GM21447 (cell line): ENCODE results near the gene NDUFAF8.

Experiments
- ATAC-seq: cut with Tn5 transposase; IDR thresholded peaks from one replicate; pipeline ENCODE4 v1.9.1; 2021; ENCODE audit not compliant: unreplicated experiment

The NDUFAF8 gene

DNA sequence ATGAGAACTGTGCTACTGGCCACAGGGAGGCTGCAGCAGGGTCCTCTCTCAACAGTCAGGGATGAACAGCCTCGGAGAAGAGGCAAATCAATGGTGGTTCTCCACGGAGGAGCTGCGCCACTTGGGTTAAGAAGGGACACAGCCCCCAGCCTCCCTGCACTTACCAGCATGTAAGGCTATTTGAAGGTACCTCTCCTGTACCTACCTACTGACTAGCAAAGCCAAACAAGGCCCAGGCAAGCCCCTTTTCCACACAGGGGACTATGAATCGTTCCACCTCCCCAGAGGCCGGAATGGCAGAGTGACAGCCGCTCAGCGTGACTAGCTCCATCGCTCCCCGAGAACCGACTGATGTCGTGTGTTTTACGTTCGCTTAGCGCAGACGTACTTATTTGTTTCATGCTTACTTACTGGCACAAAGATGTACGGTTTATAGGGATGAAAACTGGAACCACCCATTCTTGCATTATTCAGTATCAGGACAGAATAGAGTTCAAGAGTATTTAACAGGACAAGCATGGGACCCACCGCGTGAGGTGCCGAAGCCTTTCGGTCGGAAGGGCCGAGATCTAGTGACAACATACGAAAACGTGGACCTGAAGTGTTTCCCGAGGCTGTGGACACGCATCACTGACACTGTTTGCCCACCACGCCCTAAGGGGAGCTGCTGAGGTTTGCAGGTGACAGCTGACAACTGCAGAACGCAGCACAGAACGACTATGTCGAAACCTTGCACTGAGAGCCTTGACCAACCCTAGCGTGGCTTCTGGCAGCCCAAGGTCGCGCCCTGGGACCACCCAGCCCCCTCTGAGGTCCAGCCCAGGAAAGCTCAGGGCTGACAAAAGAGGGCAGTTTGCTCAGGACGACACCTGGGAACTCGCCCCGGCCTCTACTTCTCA lies 1.3 kb upstream of the NDUFAF8 start:
- ATAC-seq: no peak

DNA sequence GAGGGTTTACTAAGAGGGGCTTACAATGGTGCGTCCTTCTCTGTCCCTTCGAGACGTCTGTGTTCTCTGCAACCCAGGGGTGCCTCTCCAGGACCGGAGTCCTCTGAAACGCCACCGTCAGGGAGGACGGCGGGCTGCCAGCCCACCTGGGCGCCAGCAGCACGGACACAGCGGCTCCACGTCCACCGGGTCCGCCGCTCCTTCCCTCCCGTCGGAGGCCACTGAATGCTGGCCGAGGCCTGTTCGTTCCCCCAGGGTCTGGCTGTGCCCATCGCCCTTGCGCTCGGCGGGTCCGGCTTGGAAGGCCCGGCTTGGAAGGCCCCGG lies 666 bp upstream of the NDUFAF8 start:
- no peak for ATAC-seq

DNA sequence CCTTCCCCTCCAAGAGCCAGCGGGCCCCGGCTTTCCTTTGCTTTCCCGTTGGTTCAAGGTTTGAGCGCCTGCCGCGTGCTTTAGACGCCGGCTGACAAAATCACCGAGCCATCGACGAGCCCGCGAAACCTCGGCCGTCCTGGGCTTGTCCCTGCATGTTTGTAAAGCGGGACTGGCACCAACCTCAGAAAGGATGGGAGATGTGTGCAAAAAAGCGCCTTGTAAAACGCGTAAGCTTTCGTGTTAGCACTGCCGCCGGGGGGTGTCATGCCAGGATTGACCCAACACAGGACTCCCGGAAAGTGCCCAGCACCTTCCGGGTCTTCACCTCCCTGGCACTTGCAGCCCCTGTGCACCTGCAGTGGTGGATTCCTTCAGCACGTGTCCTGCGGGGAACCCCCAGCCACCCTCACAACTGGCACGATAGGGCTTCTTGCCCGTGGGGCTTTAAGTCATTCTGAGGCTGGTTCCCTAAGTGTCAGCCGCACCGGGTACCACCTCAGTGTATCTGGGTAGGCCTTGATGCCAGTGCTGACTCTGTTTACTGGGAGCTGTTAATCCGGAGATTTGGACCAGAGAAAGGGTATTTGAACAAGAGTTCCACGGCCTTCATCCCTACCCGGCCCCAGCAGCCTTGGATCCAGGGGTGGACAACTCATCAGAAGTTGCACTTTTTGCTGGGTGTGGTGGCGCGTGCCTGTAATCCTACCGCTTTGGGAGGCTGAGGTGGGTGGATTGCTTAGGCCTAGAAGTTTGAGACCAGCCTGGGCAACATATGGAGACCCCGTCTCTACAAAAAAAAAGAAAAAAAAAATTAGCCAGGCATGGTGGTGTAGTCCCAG lies 817 bp downstream of the NDUFAF8 start:
- ATAC-seq: no peak

DNA sequence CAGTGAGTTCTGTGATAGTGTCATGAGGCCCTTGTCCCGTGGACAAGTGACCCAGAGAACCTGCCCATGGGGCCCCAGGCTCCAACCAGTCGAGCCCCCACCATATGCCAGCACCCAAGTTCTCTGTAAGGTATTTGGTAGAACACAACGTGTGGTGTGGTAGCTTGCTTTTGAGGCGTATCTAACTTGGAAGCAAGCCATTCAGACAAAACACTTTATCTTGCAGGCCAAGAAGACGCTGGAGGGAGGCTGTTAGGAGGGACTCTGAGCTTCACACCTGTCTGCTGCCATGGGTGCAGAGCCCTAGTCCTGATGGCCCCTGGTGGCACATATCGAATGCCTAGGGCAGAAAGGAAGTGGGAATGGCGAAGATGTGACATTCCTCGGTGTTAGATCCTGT lies 1.6 kb downstream of the NDUFAF8 start:
- no peak for ATAC-seq

DNA sequence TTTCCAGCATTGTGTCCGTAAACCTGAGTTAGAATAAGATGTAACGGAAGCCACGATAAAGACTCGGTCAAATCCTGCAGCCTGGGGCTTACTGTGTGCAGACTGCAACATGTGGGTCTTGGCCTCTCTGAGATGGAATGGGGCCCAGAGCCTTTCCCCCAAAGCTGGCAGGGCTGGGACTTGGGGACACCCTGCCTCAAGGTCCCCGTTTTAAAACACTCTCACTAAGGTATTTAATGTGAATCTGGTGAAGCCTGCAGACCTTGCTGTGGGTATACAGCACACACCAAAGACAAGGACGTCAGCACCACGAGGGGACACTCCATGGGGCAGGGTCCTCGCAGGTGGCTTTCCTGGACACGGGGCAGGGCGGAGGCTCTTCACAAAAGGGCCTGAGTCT lies 2.1 kb downstream of the NDUFAF8 start:
- no peak for ATAC-seq

DNA sequence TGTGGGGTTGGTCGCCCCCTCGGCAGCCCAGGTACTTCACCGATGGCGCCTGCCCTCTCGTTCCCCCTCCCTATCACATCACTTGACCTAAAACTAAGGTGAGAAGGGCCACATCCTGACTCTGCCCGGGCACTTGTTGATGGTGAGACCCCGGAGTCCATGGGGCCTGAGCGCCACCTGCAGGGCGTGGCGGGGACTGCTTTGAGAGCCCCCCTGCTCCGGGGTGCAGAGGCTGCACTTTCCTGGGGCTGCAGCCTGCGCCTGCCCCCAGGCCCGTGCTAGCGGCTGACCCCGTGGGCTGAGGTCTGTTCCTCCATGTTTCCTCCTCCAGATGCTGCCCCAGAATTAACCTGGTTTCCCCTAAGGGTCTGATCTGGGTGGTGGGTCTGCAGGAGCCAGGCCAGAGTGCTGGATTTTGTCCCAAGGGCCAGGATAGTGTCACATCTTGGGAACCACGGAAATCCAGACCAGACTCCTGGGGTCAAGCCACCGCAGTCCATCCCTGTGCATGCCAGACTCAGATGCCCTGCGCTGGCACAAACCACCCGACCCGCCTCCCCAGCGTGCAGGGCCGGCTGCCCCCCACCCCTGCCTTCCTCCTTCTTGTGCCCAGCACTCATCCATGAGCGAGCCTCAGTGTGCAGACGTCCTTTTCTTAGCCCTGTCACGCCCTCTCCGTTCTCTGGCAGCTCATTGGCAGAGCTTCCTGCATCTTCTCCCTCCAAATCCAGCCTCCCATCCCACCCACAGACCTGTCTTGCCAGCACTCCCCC lies 2.7 kb downstream of the NDUFAF8 start:
- no peak for ATAC-seq

DNA sequence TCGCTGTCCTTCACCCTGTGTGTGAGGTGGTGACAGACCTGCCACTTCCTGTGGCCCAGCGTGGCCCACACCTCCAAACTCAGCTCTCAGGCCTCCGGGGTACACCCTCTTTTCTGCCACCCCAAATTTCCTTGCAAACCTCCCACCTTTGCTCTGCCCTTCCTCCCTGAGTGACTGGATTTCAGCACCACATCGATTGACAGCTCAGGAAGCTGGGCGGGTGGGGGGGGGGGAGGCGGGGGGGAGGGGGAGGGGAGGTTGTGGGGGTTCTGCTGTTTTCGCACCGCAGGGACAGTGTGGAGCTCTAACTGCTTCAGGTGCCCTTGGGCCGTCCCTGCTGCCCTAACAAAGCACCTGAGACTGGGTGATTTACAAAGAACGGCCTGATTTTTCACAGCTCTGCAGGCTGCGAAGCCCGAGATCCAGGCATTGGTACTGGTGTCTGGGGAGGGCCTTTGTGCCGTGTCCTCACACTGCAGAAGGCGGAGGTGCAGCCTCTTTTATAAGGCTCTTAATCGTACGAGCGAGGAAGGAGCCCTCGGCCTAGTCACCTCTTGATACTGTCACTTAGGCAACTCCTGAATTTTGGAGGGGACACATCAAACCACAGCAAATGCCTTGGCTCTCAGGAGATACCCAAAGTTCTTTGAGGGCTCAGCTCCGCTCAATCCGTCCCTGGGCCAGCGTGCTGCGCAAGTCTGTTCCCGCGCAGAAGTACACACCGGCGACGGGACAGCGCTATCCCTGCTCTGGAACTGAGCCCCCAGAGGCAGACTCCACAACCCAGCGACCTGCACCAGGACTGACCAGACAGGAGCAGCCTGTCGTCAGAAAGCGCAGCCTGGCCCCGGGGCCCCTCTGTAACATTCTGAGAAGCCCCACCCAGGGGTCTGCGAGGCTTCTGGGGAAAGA lies 3.6 kb downstream of the NDUFAF8 start:
- no peak for ATAC-seq

DNA sequence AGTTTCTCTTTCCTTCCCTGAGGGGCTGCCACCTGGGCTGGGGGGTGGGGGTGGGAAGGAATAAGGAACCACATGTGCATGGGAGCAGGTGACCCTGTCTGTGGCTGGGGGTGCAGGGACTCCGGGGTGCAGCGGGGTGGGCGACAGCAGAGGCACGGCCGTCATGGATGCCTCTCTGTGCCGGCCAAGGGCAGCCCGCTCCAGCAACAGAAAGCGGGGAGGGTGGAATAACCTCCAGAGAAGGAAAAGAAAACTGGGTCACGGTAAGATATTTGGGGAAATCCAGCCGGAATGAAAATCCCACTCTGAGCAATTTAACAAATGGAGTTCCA lies 4.2 kb downstream of the NDUFAF8 start:
- no peak for ATAC-seq

DNA sequence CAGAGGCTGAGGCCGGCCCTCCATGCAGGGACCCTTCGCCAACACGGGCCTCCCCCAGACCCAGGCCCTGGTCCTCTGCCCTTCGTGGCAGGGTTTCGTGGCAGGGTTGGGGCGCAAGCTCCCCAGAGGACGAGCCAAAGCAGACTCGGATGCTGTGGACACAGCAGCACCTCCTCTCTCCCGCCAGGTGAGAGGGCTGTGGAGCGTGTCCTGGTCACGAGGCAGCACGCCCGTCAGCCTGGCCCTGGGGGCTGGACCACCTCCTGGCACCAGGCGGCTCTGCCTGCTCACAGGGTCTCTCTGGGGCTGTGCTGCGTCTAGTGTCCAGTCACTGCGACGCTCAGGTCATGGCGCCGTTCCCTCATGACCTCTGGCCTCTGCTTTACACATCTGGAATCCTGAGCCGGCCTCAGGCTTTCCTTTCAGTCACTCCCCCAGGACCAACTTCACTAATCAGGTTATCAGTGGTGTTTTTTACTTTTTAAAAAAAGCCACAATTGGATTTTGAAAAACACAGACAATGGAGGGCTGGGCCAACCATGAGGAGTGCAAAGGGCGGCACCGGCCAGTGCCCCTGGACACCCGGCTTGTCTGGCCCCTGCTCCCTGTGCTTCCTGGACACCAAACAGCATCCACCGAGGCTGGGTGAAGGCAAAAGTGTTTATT lies 5.4 kb downstream of the NDUFAF8 start:
- no peak for ATAC-seq

DNA sequence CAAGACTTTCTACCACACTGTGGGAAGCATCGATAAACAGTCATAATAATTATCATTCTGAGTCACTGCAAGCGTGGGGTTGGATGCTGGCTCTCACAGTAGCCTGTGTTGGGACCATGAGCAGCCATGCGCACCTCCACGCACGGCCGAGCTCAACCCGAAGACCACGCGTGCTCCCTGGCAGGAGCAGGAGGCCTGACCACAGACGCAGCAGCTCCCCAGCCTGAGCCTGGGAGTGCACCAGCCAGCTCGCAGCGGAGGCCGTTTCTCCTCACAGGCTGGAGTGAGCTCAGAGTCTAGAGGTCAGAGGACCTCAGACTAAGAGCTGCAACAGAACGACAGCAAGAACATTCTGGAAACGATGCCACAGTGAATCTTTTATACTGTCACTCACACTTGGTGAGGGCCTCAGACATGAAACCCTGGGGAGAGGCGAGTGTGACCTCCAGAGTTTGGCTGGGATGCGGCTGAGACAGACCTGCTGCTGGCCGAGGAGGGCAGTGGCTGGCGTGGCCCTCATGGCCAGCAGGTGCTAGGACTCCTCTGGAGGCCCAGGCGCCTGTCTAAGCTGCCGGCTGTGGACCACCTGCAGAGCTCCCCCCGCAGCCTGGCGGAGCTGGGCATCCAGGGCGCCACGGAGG lies 6.0 kb downstream of the NDUFAF8 start:
- ATAC-seq: no peak

DNA sequence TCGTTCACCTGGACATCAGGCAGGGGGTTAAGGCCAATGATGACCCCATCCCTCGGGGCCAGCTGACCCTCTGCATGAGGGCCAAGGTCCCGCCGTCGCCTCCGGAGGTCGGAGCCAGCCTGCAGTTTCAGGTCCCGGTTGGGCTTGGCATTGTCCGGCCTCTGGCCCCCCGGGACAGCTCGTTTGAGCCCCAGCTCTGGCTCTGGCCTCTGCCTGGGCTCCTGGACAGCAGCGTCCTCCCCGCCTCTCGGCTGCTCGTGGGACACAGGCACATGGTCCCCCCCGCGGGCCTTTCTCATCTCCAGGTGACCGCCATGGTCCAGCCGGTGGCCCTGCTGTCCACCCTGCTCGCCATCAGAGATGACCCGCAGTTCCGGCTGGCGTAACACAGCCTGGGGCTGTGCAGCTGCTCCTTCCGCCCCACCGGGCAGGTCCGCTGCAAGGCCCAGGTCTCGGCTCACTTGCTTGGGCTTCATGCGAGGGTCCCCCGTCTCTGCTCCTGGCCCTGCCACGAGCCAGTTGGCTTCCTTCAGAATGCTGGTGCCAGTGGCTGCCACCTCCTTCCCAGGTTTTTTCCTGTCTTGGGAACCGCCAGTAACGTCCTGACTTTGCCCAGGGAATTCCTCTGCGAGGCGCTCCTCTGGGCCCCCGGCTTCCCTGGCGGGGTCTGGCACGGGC lies 6.7 kb downstream of the NDUFAF8 start:
- ATAC-seq: no peak

DNA sequence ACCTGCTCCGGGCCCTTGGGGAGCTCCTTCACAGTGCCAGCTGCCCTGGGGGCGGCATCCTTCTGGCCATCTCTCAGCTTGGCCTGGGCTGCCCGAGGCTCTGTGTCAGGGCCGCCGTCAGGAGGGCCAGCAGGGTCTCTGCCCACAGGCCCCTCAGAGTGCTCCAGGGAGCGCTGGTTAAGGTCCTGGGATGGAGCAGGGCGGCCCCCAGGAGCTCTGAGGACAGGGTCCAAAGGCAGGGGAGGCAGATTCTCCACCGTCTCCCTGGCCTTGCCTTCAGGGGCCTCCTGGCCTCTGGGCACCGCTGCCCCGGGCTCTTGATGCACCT lies 7.2 kb downstream of the NDUFAF8 start:
- ATAC-seq: no peak

DNA sequence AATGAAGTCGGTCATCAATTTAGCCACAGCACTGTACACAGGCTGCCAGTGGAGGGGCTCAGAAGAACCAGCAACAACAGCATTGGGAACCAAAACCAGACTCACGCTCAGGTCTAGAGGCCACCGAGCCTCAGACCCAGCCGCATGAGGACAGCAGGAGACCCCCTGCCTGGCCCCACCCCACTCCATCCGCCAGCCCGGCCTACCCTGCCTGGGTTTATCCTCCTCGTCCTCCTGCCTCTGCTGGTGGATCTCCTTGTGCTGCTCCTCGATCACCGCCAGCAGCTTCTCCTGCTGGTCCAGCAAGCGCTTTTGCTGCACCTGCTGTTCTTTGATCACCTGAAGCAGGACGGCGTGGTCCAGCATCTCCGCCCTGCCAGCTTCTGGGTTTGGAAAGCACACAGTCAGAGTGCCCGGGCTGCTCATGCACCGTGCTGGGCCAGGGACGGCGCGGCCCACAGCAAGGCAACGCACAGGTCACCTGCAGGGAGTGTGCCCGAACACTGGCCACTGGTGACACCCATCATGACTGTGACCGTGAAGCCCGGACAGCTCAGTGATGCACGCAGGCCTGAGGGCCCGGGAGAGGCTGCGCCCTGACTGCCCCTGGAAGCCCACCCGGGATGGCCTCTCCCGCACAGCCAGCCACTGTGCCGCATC lies 7.7 kb downstream of the NDUFAF8 start:
- ATAC-seq: no peak

DNA sequence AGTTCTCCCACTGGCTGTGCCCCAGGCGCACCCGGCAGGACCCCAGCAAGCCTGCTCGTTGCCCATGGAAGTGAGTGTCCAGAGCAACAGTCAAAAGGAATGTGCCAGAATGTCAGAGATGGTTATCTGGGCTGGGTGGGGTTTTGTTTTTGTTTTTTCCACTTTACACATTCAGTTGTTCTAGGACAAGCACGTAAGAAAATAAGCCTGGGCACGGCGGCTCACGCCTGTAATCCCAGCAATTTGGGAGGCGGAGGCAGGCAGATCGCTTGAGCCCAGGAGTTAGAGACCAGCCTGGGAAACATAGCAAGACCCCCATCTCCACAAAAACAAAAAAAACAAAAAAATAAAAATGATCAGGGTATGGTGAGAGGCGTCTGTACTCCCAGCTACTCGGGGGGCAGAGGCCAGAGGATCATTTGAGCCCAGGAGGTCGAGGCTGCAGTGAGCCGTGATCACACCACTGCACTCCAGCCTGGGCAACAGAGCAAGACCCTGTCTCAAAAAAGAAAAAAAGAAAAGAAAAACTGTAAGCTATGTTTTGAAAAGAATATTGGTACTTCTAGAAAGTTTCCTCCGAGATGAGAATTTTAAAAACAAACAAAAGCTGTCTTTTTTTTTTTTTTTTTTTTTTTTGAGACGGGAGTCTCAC lies 8.3 kb downstream of the NDUFAF8 start:
- ATAC-seq: no peak

DNA sequence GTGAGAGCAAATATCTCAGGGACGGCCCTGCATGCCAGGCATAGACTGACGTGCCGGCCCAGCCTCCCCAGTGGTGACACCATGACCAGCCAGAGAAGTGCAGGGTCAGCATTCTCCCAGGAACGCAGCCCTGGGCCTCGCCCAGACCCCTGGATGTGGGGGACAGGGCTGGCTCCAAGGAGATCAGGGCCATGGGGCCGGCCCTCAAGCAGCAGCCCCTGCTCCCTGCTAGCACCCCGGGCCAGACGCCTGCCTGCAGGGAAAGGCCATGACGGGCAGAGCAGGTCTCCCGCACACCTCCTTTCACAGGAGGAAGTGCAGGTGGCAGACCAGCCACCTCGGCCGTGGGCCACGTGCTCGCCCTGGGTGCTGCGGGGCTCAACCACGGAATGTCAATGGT lies 9.5 kb downstream of the NDUFAF8 start:
- ATAC-seq: no peak

DNA sequence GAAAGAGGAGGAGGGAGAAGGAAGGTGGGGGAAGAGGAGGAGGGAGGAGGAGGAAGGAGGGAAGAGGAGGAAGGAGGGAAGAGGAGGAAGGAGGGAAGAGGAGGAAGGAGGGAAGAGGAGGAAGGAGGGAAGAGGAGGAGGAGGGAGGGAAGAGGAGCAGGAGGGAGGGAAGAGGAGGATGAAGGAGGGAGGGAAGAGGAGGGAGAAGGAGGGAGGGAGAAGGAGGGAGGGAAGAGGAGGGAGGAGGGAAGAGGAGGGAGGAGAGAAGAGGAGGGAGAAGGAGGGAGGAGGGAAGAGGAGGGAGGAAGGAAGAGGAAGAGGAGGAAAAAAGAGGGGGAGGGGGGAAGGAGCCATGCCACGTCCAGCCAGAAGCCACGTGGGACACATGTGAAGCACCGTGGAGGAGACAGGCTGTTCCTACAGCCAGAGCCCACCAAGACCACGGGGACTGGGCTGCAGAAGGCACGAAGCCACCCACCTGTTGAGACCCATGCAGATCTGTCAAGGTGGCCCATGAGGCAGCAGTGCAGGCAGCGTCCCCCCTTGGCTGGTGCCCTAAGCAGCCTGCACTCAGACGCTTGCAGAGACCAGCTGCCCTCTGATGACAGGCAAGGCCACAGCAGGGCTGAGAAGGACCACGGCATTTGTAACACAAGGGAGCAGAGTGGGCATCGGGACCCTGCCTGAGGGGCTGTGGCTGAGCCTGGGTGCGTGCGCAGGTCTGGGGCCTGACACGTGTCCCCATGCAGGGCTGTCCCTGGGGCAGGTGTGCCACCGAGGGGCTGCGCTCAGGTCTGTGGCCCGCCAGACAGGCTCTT lies 10.3 kb downstream of the NDUFAF8 start:
- no peak for ATAC-seq
